GM13976 (cell line): ENCODE measurements around the gene HPCA.

ENCODE experiments used
- DNase-seq: peaks from one replicate; pipeline ENCODE4 v3.0.0; 2012; ENCODE audit warnings: low spot score
- CTCF ChIP-seq: IDR thresholded peaks from 2 replicates; pipeline ENCODE4 v1.5.1; 2012; ENCODE audit warnings: borderline replicate concordance, mild to moderate bottlenecking; ENCODE audit not compliant: insufficient read depth; ENCODE audit errors: extremely low read depth, missing control alignments, control extremely low read depth
- in situ Hi-C: fragments of 300-500 bp; cut with MboI; formaldehyde crosslinking; loops from one replicate; pipeline ENCODE4 v1.12.0; 2022; ENCODE audit warnings: low sequenced_read_pairs, mixed read lengths, inconsistent platforms; ENCODE audit not compliant: unreplicated experiment

The HPCA gene

DNA sequence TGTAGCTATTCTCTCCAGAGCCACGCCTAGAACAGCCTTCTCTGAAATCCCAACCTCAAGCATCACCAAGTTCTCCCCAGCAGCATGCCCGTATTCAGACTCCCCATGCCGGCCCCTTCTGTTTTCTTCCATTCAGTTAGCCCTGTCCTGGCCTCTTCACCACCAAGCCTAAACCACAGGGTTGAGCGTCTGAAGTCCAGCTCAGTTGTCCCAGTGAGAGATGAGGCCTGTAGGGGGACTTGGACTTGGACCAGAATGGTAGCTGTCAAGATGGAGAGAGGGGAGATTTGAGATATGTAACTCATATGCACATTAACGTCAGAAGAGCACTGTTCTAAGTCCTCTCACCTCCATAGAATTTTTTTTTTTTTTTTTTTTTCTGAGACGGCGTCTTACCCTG, 20.4 kb downstream of the HPCA start:
- no peak for TF ChIP-seq CTCF
- no peak for DNase-seq
- in situ Hi-C loops = no loop called here

- no peak for TF ChIP-seq CTCF
- no peak for DNase-seq
- in situ Hi-C loops = no loop called here
Observed at GRCh38 chr1:32907435-32907834, 21.1 kb downstream of the HPCA start.

DNA sequence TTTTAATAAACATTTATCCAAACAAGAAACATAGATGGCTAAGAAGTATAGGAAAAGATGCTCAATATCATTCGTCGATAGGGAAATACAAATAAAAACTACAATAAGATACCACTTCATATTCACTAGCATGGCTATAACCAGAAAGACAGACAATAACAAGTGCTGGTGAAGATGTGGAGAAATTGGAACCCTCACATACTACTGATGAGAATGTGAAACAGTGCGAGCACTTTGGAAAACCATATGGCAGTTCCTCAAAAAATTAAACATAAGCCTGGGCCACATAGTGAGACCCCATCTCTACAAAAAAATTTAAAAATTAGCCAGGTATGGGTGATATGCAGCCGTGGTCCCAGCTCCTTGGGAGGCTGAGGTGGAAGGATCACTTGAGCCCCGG, 24.0 kb downstream of the HPCA start:
- no peak for DNase-seq
- TF ChIP-seq CTCF = no peak
- in situ Hi-C loops = no loop called here

- DNase-seq = no peak
- no peak for TF ChIP-seq CTCF
- in situ Hi-C loops = no loop called here
Observed at GRCh38 chr1:32915766-32916706, 29.7 kb downstream of the HPCA start.

DNA sequence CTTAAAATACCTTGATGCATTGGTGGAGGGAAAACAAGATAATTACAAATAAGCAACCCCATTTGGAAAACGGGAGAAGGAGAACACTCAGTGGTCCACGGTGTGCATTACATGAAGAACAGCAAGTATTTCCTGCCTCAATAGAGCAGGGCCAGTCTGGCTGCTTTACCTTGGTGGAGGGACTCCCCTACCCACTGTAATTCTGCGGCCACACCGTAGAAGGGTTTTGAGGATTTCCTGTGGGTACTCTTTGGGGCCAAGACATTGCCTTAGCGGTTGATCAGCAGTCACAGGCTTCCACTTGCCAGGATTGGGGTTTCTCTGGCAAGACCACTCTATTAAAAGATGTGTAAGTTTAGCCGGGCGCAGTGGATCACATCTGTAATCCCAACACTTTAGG, 31.2 kb downstream of the HPCA start:
- no peak for TF ChIP-seq CTCF
- DNase-seq = no peak
- in situ Hi-C loops = no loop called here

DNA sequence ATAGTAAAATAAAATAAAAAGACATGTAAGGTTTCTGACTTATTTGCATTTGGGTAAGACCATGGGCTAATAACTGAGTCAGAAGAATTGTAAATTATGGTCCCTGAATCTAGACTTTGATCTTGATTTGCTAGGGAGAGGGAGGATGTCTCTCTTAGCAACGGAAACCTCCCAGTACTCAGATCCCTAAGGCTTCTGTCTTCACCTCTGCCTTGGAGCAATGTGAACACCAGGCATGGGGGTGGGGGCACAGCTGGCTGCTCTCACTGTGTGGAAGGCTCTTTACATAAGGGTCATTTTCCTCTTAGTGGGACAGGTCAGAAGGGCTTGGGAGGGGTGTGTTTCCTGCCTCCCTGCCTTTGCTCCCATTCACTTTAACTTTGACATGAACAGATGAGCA, 31.9 kb downstream of the HPCA start:
- no peak for DNase-seq
- in situ Hi-C loops = no loop called here
- no peak for TF ChIP-seq CTCF
